PC-9 (cell line): Measurements from ENCODE around the gene PTPRD. TPM values are rescaled to one million over a fixed set of nuclear protein-coding genes. Genes with fewer than 3 reads are reported as not detected.
"Not testable (repeated sequence)": the region's sequence is repeated elsewhere in the genome, so short reads cannot be mapped to it uniquely, and the experiment has no call there.

Experiments used
- BruUV-seq: library from RNA; stranded (reverse); fragments of 400-500 nt; replicated peaks from 2 replicates; lab custom pipeline; 2021; lab: Mats Ljungman, UMichigan
- CTCF ChIA-PET: fragments of 300-600 bp; sonication (Branson Sonifier 250); formaldehyde crosslinking; loops from one replicate; lab custom pipeline; 2022; ENCODE audit warnings: antibody characterized with exemption; lab: Charles Lee
- POLR2A ChIA-PET: fragments of 300-600 bp; sonication (Branson Sonifier 250); formaldehyde crosslinking; loops from one replicate; lab custom pipeline; 2022; ENCODE audit warnings: antibody characterized with exemption; ENCODE audit not compliant: unreplicated experiment; lab: Charles Lee
- DNase-seq, 2 experiments: peaks; one replicate each; pipeline versions ENCODE4 v3.0.0 to v3.0.0-alpha.2; 2015 to 2022; ENCODE audit warnings: mixed read lengths in 1 of 2
- H2AFZ ChIP-seq: fragments of 200-600 bp; sonication (generic); 2 replicates; pipeline ENCODE4 v1.8.1; 2017; ENCODE audit warnings: antibody characterized with exemption
- H3F3A ChIP-seq: fragments of 200-600 bp; sonication (generic); 2 replicates; pipeline ENCODE4 v1.8.1; 2017; ENCODE audit warnings: antibody characterized with exemption, mild to moderate bottlenecking, low read depth; ENCODE audit not compliant: insufficient read depth
- H3K27ac ChIP-seq: fragments of 200-600 bp; sonication (generic); 2 replicates; pipeline ENCODE4 v1.6.1; 2016; ENCODE audit warnings: mixed run types
- H3K27me3 ChIP-seq: fragments of 200-600 bp; sonication (generic); 2 replicates; pipeline ENCODE4 v1.6.1; 2016; ENCODE audit warnings: low read depth, mixed run types; ENCODE audit not compliant: insufficient read depth
- H3K36me3 ChIP-seq: fragments of 200-600 bp; sonication (generic); 2 replicates; pipeline ENCODE4 v1.6.1; 2016; ENCODE audit warnings: low read depth, mixed run types
- H3K4me1 ChIP-seq: fragments of 200-600 bp; sonication (generic); replicated peaks from 2 replicates; pipeline ENCODE4 v1.6.1; 2016; ENCODE audit warnings: mixed run types; ENCODE audit not compliant: insufficient read depth
- H3K4me2 ChIP-seq: fragments of 200-600 bp; sonication (generic); 2 replicates; pipeline ENCODE4 v1.6.1; 2017; ENCODE audit warnings: mixed run types
- H3K4me3 ChIP-seq: fragments of 200-600 bp; sonication (generic); 2 replicates; pipeline ENCODE4 v1.6.1; 2016; ENCODE audit warnings: mixed run types
- H3K79me2 ChIP-seq: fragments of 200-600 bp; sonication (generic); 2 replicates; pipeline ENCODE4 v1.6.1; 2017; ENCODE audit warnings: low read depth, mixed run types
- H3K9me2 ChIP-seq: fragments of 200-600 bp; sonication (generic); 2 replicates; pipeline ENCODE4 v1.8.1; 2017; ENCODE audit warnings: mild to moderate bottlenecking; ENCODE audit not compliant: insufficient read depth
- H3K9me3 ChIP-seq: fragments of 200-600 bp; sonication (generic); 2 replicates; pipeline ENCODE4 v1.8.1; 2016; ENCODE audit warnings: low read depth; ENCODE audit not compliant: insufficient read depth
- H4K20me1 ChIP-seq: fragments of 200-600 bp; sonication (generic); 2 replicates; pipeline ENCODE4 v1.8.1; 2017; ENCODE audit not compliant: insufficient read depth
- CTCF ChIP-seq: fragments of 200-600 bp; sonication (generic); conservative IDR thresholded peaks from 2 replicates; pipeline ENCODE4 v1.6.1; 2017; ENCODE audit warnings: mixed run types, antibody characterized with exemption, mild to moderate bottlenecking, moderate library complexity
- EZH2 ChIP-seq: fragments of 200-600 bp; sonication (generic); IDR thresholded peaks from 2 replicates; pipeline ENCODE4 v1.8.0; 2017; ENCODE audit warnings: antibody characterized with exemption, low read depth
- intact Hi-C: fragments of 100-400 bp; cut with micrococcal nuclease; formaldehyde crosslinking; loops from one replicate; pipeline ENCODE4 v1.10.0; 2022; ENCODE audit not compliant: unreplicated experiment
- total RNA-seq: library from RNA; stranded (reverse); gene quantifications from 2 replicates; pipeline ENCODE4 v1.2.3, GENCODE V29; 2021

The PTPRD gene
- total RNA-seq, 1 experiment from 2014 or later, result not detected

DNA sequence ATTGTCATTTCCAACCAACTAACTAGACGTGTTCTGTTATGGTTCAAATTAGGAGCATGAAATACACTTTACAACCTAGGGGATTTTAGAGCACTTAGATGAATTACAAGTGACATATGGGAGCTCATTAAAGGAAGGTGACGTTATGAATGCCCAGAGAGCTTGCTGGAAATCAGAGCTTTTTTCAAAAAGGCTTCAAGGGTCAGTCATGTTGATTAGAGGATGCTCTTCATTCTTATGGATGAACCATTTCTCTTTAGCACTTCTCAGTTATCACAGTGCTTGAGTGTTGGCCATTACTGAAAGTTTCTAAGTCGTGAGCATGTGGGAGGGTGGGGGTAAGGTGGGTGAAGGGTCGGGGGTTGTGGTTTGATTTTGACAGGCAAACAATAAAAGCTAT, 1567.7 kb downstream of the PTPRD start:
- ChIA-PET CTCF (no interaction called here), POLR2A (no interaction called here)
- Histone ChIP-seq H3K36me3 (no peaks in the 10 kb centered on the region), H3F3A (no peaks in the 10 kb centered on the region), H3K4me1 (no peaks in the 10 kb centered on the region), H2AFZ (no peak overlapping the region), H3K9me3 (no peaks in the 10 kb centered on the region), H3K4me3 (no peak overlapping the region), H3K27me3 (no peaks in the 10 kb centered on the region), H3K9me2 (no peaks in the 10 kb centered on the region), H3K27ac (no peak overlapping the region), H3K79me2 (no peaks in the 10 kb centered on the region), H4K20me1 (no peaks in the 10 kb centered on the region), H3K4me2 (no peak overlapping the region)
- no peak for DNase-seq
- intact Hi-C loops, result no loop called here
- BruUV-seq, result no TSS peak
- TF ChIP-seq EZH2 (no peak), CTCF (no peak)

- H3F3A ChIP-seq, H3K36me3 ChIP-seq, POLR2A ChIA-PET, H4K20me1 ChIP-seq, DNase-seq, H3K79me2 ChIP-seq, CTCF ChIA-PET, H3K9me3 ChIP-seq, H3K27me3 ChIP-seq, H3K4me1 ChIP-seq, H3K27ac ChIP-seq, intact Hi-C loops, H2AFZ ChIP-seq, H3K4me2 ChIP-seq, H3K4me3 ChIP-seq, H3K9me2 ChIP-seq, BruUV-seq: not testable (repeated sequence)
Measured at GRCh38 chr9:9043788-9044187, 1569.0 kb downstream of the PTPRD start.

- no peaks in the 10 kb centered on the region for H3K36me3 ChIP-seq
- no peaks in the 10 kb centered on the region for H3K9me3 ChIP-seq
- TF ChIP-seq EZH2, result no peak
- TF ChIP-seq CTCF, result no peak
- H3K27me3 ChIP-seq, result no peaks in the 10 kb centered on the region
- no peaks in the 10 kb centered on the region for H3K4me1 ChIP-seq
- no peaks in the 10 kb centered on the region for H3K79me2 ChIP-seq
- BruUV-seq, result no TSS peak
- no peak overlapping the region for H3K4me2 ChIP-seq
- DNase-seq, result no peak
- no peaks in the 10 kb centered on the region for H4K20me1 ChIP-seq
- H3F3A ChIP-seq, result no peaks in the 10 kb centered on the region
- no peak overlapping the region for H3K27ac ChIP-seq
- H2AFZ ChIP-seq, result no peak overlapping the region
- intact Hi-C loops, result no loop called here
- POLR2A ChIA-PET, result no interaction called here
- no peaks in the 10 kb centered on the region for H3K9me2 ChIP-seq
- CTCF ChIA-PET, result no interaction called here
- no peak overlapping the region for H3K4me3 ChIP-seq
Measured at GRCh38 chr9:9041756-9042155, 1571.0 kb downstream of the PTPRD start.

- Histone ChIP-seq H3K4me1 (no peaks in the 10 kb centered on the region), H3K9me3 (no peaks in the 10 kb centered on the region), H3F3A (no peaks in the 10 kb centered on the region), H3K4me3 (no peak overlapping the region), H3K27me3 (no peaks in the 10 kb centered on the region), H2AFZ (no peak overlapping the region), H3K36me3 (no peaks in the 10 kb centered on the region), H4K20me1 (no peaks in the 10 kb centered on the region), H3K27ac (no peak overlapping the region), H3K4me2 (no peak overlapping the region), H3K9me2 (no peaks in the 10 kb centered on the region), H3K79me2 (no peaks in the 10 kb centered on the region)
- TF ChIP-seq CTCF (no peak), EZH2 (no peak)
- CTCF ChIA-PET, result no interaction called here
- DNase-seq, result no peak
- POLR2A ChIA-PET, result no interaction called here
- intact Hi-C loops, result no loop called here
- BruUV-seq, result no TSS peak
Measured at GRCh38 chr9:9033022-9033421, 1579.8 kb downstream of the PTPRD start.
